ENCODE data around the gene AMPD3.

Gene AMPD3

GRCh38 chr11:10556590-10556989, 101.5 kb downstream of the AMPD3 start:
- POLR2A ChIA-PET, result no interaction called here
- no peak for DNase-seq (ENCODE audit: low read depth, low spot score)
- H3K4me3 ChIP-seq (ENCODE audit: low read depth, low read length), result no peak overlapping the region

More at GRCh38 chr11:10556590-10556989, 101.5 kb downstream of the AMPD3 start:
- CTCF ChIA-PET, result interaction anchor here (1.8 to 3.3 kb wide), 2 partner anchors 8 to 15 kb away, joined by 5 to 25 read pairs; partner anchors contain the start of gene RNF141
- no peak for TF ChIP-seq CTCF (IDR thresholded peaks at IDR 0.05; ENCODE audit: insufficient read depth, low read length, missing control alignments)

All from AG04449 (cell line).